ENCODE measurements around the gene GRID2. TPM values are rescaled to one million over a fixed set of nuclear protein-coding genes. Genes with fewer than 3 reads are reported as not detected.

The GRID2 gene
- total and polyA plus RNA-seq, 8 donors, result 0.14 to 0.36 (median 0.22) TPM

GRCh38 chr4:92528541-92528940 lies 224.8 kb downstream of the GRID2 start:
- no peak for TF ChIP-seq CTCF (IDR thresholded peaks at IDR 0.05)
- Histone ChIP-seq H3K27ac (no peak overlapping the region), H3K4me1 (no peaks in the 10 kb centered on the region), H3K9me3 (no peaks in the 10 kb centered on the region), H3K4me3 (no peak overlapping the region), H3K27me3 (no peaks in the 10 kb centered on the region), H3K36me3 (no peaks in the 10 kb centered on the region)
- ATAC-seq (no peak), DNase-seq (no peak)
- intact Hi-C loops (cut with DNase I), result no loop called here

GRCh38 chr4:92529510-92529909 lies 225.7 kb downstream of the GRID2 start:
- Histone ChIP-seq H3K4me3 (no peak overlapping the region), H3K27me3 (no peaks in the 10 kb centered on the region), H3K9me3 (no peaks in the 10 kb centered on the region), H3K4me1 (no peaks in the 10 kb centered on the region), H3K36me3 (no peaks in the 10 kb centered on the region), H3K27ac (no peak overlapping the region)
- DNase-seq, result no peak
- no peak for TF ChIP-seq CTCF (IDR thresholded peaks at IDR 0.05)
- intact Hi-C loops (cut with DNase I), result no loop called here
- no peak for ATAC-seq

- no peak for ATAC-seq
- peak in 1 of 4 donors; percentile 19 for DNase-seq
- Histone ChIP-seq H3K27ac (no peak overlapping the region), H3K27me3 (no peaks in the 10 kb centered on the region), H3K4me3 (no peak overlapping the region), H3K4me1 (no peaks in the 10 kb centered on the region), H3K9me3 (peaks cover 0 to 3% of the 10 kb centered on the region in 2 donors), H3K36me3 (no peaks in the 10 kb centered on the region)
- TF ChIP-seq CTCF (IDR thresholded peaks at IDR 0.05), result no peak
- intact Hi-C loops (cut with DNase I), result no loop called here
These were observed 231.8 kb downstream of the GRID2 start for GRCh38 chr4:92535599-92535998.

GRCh38 chr4:92551616-92552015 lies 247.8 kb downstream of the GRID2 start:
- Histone ChIP-seq H3K27ac (no peak overlapping the region), H3K4me3 (no peak overlapping the region), H3K27me3 (no peaks in the 10 kb centered on the region), H3K9me3 (no peaks in the 10 kb centered on the region), H3K36me3 (no peaks in the 10 kb centered on the region), H3K4me1 (no peaks in the 10 kb centered on the region)
- intact Hi-C loops (cut with DNase I), result no loop called here
- ATAC-seq, result no peak
- no peak for TF ChIP-seq CTCF (IDR thresholded peaks at IDR 0.05)
- no peak for DNase-seq

GRCh38 chr4:92566269-92566668 lies 262.5 kb downstream of the GRID2 start:
- no peak for TF ChIP-seq CTCF (IDR thresholded peaks at IDR 0.05)
- Histone ChIP-seq H3K9me3 (peaks cover 0 to 10% of the 10 kb centered on the region in 2 donors), H3K4me3 (no peak overlapping the region), H3K27me3 (no peaks in the 10 kb centered on the region), H3K36me3 (no peaks in the 10 kb centered on the region), H3K27ac (no peak overlapping the region), H3K4me1 (no peaks in the 10 kb centered on the region)
- ATAC-seq (no peak), DNase-seq (no peak)
- intact Hi-C loops (cut with DNase I), result no loop called here

Measured in left lung (tissue), 10 donors.